ENCODE data around the gene TRIP12.

TRIP12 gene

DNA sequence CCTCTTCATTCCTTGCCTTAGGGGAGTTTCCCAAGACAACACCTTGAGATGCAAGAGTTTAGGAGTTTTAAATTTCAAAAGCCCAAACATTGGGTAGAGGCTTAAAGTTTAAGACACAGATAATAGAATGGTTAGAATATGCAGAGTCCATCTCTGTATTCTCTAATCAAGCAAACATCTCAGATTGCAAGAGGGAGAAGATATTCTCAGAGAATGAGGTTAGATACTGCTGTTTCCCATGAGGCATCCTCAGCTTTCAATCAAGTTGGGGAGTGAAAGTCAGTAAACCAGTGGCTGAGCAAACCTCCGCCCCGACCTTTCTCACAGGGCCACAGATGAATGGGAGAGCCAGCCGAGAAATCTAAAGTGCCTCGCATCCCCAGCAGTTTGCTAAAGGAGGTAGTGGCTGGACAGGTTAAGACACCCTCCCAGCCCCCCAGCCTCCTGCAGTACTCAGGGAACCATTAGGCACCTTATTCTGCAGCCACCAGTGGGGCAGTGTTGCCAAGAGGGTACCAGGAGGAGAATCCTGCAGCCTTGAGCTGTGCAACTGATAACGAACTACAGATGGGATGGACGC is 30.5 kb upstream of the TRIP12 start:
- H3K4me3 ChIP-seq (ENCODE audit: low read length) = no peak overlapping the region
- TF ChIP-seq, protein P1, sequence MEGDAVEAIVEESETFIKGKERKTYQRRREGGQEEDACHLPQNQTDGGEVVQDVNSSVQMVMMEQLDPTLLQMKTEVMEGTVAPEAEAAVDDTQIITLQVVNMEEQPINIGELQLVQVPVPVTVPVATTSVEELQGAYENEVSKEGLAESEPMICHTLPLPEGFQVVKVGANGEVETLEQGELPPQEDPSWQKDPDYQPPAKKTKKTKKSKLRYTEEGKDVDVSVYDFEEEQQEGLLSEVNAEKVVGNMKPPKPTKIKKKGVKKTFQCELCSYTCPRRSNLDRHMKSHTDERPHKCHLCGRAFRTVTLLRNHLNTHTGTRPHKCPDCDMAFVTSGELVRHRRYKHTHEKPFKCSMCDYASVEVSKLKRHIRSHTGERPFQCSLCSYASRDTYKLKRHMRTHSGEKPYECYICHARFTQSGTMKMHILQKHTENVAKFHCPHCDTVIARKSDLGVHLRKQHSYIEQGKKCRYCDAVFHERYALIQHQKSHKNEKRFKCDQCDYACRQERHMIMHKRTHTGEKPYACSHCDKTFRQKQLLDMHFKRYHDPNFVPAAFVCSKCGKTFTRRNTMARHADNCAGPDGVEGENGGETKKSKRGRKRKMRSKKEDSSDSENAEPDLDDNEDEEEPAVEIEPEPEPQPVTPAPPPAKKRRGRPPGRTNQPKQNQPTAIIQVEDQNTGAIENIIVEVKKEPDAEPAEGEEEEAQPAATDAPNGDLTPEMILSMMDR (conservative IDR thresholded peaks at IDR 0.05; ENCODE audit: low read length) = no peak
- no peak for DNase-seq (ENCODE audit: low read depth)

DNA sequence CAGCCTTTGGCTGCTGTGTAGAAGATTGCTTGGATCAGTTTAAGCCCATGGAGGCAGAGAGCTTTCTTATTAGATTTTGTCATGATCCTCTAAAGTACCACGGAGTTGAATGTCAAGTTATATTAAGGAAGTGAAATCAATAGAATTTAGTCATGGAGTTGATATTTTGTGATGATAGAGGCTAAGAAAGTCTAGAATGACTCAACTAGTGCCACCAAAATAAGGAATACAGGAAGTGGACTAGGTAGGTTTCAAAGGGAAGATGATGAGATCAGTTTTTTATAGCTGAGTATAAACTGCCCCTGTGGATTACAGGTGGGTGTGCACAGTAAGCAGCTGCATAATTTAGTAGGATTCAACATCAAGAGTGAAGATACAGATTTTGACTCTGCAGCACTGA is 25.7 kb upstream of the TRIP12 start:
- TF ChIP-seq, protein P1 (conservative IDR thresholded peaks at IDR 0.05; ENCODE audit: low read length) = no peak
- no peak overlapping the region for H3K4me3 ChIP-seq (ENCODE audit: low read length)
- DNase-seq (ENCODE audit: low read depth) = no peak

DNA sequence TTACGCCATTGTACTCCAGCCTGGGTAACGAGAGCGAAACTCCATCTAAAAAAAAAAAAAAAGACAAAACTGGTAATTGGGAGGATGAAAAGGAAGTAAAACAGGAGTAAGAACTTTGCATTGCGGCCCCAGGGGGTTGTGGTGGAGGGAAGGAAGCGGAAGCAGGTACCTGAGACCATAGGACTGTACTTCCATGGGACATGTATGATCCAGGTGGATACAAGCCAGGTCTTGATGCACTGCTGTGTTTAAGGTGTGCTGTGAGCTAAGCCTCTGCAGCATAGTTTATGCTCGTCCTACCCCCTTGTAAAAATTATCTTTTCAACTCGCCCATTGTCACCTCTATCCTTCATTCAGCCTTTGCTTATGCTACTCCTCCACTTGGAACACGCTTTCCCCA is 24.2 kb upstream of the TRIP12 start:
- TF ChIP-seq, protein P1 (conservative IDR thresholded peaks at IDR 0.05; ENCODE audit: low read length) = no peak
- no peak for DNase-seq (ENCODE audit: low read depth)
- no peak overlapping the region for H3K4me3 ChIP-seq (ENCODE audit: low read length)

DNA sequence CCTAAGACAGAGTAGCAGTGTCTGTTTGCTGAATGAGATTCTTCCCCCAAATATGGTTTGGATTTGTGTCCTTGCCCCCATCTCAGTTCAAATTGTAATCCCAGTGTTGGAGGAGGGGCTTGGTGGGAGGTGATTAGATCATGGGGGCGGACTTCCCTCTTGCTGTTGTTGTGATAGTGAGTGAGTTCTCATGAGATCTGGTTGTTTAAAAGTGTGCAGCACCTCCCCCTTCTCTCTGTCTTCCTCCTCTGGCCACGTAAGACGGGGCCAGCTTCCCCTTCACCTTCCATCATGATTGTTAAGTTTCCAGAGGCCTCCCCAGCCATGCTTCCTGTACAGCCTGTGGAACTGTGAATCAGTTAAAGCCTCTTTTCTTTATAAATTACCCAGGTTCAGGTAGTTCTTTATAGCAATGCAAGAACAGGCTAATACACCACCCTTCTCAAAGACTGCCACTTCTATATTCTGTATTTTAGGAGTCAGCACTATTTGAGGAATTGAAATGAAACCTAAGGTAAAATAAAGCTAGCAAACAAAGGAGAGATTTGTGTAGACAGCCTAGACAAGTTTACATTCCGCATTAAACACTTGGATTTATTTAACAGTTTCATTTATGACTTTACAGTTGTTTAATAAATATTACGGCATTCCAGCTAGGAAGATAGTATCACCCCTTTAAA is 22.1 kb upstream of the TRIP12 start:
- DNase-seq (ENCODE audit: low read depth) = no peak
- TF ChIP-seq, protein P1 (conservative IDR thresholded peaks at IDR 0.05; ENCODE audit: low read length) = no peak
- H3K4me3 ChIP-seq (ENCODE audit: low read length) = no peak overlapping the region

DNA sequence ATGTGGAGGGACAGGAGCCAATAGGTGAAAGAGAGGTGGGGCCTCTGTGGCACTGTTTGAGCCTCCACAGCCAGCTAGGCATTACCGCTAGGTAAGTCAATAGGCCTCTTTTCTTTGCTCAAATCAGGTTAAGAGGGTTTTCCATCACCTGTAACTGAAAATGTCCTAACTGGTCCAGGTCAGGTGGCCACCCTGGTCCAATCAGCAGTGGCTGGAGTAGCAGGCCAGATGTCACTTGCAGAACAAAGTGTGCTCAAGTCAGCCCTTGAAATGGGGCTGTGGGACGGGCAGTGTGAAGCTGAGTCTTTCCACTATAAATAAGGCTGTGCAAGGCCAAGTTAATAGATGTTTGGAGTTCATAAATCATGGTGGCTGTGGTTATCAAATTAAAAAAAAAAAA is 21.4 kb upstream of the TRIP12 start:
- no peak overlapping the region for H3K4me3 ChIP-seq (ENCODE audit: low read length)
- no peak for DNase-seq (ENCODE audit: low read depth)
- TF ChIP-seq, protein P1 (conservative IDR thresholded peaks at IDR 0.05; ENCODE audit: low read length) = no peak

DNA sequence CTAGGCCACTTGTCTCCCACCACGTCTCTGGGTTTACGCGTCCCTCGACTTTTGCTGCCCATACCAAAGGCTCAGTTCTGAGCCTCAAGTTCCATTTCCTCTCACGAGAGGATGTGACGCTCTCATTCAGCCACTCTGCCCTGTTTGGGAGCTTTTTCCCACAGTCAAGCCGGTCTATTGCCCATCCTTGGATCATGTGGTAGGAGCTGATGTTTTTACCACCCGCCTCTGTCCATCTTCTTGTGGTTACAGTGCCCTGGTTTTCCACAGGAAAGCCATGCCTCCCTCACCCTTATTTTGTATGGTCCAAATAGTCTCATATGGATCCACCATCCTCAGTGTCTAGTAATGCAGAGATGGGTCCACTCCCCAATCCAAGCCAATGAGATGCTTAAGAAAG is 20.9 kb upstream of the TRIP12 start:
- DNase-seq (ENCODE audit: low read depth) = no peak
- H3K4me3 ChIP-seq (ENCODE audit: low read length) = no peak overlapping the region
- TF ChIP-seq, protein P1 (conservative IDR thresholded peaks at IDR 0.05; ENCODE audit: low read length) = no peak

DNA sequence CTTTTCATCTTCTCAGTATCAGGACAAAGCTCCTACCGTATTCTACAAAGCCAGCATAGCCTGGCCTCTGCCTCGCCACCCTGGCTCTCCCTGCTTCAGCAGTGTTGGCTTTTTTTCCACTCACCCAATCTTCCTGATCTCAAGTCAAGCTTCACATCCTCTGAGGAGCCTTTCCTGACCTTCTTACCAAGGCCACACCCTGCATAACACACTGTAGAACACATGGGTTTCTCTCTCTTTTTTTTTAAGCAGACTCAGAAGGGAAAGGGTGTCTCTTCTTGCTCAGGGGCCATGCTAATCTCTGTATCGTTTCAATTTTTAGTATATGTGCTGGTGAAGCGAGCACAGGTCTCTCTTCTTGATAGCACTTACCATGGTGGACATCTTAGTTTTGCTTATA is 15.7 kb upstream of the TRIP12 start:
- DNase-seq (ENCODE audit: low read depth) = no peak
- H3K4me3 ChIP-seq (ENCODE audit: low read length) = no peak overlapping the region
- TF ChIP-seq, protein P1 (conservative IDR thresholded peaks at IDR 0.05; ENCODE audit: low read length) = no peak
